GM18868 (cell line): Measurements from ENCODE around the gene LRRC7.
A peak's percentile ranks its signal among the peaks of the same experiment; 100 is the strongest.
"Not testable (repeated sequence)": the region's sequence is repeated elsewhere in the genome, so short reads cannot be mapped to it uniquely, and the experiment has no call there.

Experiments
- ATAC-seq: cut with Tn5 transposase; IDR thresholded peaks from one replicate; pipeline ENCODE4 v1.9.1; 2021; ENCODE audit warnings: mild to moderate bottlenecking, moderate library complexity; ENCODE audit not compliant: unreplicated experiment

LRRC7 gene

GRCh38 chr1:69693921-69694675 is 126.4 kb downstream of the LRRC7 start:
- ATAC-seq: no peak

DNA sequence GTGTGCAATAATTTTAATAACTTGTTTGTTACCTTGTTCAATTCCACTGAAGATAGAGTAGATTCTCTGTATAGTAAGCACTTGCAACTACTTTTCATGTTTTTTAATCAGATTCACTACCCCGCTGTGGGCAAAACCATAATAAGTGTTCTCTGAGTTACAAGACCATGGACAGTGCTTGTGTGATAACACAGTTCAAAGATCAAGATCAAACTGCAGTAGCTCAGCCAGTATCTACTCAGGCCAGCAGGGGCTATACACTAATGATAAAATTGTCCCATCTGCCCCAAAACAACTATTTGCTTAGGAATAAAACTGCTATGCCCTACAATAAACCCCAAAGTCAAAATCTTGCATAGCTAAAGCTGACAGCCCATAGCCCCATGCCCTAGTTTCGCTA is 129.6 kb downstream of the LRRC7 start:
- no peak for ATAC-seq

- peak; percentile 74 for ATAC-seq
Measured at GRCh38 chr1:69700770-69701169, 133.0 kb downstream of the LRRC7 start.

GRCh38 chr1:69702085-69702484 is 134.4 kb downstream of the LRRC7 start:
- no peak for ATAC-seq

DNA sequence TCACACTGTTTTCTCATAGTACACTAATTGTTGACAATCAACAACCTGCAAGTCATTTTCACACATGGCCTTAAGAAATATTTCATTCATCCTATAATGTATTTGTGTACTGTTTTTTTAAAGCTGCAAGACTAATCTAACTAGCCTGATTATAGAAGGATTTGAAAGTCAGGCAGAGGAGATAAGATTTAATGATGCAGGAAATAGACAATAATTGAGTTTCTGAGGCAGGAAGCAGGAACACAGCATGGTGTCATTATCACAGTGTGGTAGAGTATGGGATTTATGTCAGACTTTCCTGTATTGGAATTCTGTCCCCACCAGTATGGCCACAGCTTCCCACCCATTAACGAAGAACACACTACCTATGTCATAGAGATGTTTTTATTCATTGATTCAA is 138.8 kb downstream of the LRRC7 start:
- ATAC-seq: no peak

DNA sequence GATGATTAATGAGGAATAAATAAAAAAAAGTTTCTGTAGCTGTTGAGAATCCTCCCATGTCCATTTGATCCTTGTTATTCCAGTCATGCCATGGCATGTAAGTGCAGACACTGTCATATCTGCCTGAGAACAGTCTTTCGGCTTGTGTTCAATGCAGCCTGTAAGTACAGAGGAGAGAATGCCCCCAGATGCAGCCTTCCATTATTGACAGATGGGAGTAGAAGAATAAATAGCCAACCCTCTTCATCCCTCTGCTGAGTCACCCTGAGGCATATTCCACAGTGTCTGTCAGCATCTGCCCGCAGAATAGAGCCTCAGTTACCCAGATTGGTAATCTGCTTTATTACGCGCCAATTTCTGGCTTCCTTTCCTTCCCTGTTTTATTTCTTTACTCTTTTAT is 139.4 kb downstream of the LRRC7 start:
- ATAC-seq: no peak

DNA sequence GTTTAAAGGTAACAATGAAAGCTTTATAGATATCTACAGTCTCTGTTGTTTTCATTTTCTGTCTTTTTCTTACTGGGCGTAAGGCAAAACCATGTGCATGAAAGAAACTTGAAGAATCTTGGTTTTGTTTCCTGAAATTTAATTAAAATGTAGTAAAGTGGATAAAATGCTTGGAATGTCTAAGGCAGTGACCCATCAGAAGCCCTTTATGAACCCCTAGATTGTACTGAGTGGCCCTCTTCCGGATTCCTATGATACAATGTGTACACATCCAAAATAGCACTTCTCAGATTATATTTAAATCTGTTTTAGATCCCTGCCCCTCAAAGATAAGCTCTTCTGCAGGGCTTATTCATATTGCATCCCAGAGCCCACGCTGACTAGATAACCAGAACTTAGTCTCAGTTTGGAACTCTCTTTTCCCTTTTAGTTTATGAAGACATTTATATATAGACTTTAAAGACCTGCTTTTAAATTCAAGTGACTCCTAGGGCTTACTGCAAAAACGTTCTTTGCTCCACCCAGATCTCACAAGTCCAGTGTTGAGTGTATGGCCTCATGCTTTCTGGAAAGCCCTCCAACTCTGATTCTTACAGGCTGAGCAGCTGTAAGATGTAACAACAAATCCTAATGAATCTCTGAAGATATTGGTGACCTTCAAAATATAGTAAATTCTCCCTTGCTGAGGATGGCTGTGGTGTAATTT is 142.9 kb downstream of the LRRC7 start:
- ATAC-seq: no peak

GRCh38 chr1:69711190-69711930 is 143.6 kb downstream of the LRRC7 start:
- no peak for ATAC-seq

- ATAC-seq: not testable (repeated sequence)
Measured at GRCh38 chr1:69717834-69718233, 150.1 kb downstream of the LRRC7 start.

DNA sequence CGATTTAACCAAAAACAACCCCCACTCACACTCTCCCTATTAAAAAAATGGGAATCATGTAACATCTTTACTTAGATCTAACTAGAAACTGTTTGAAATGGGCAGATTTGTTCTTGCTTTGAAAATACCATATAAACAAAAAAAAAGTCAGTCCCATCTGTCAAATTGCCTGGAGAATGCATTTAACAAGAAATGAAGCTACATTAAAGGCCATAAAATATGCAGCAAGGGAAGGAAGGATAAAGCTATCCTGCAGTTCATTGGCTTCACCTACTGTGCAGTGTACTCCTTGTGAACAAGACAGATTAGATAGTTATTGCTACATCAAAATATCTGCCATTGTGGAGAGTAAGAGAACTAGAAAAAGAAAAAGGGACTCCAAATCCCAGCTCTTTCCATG is 160.5 kb downstream of the LRRC7 start:
- no peak for ATAC-seq

DNA sequence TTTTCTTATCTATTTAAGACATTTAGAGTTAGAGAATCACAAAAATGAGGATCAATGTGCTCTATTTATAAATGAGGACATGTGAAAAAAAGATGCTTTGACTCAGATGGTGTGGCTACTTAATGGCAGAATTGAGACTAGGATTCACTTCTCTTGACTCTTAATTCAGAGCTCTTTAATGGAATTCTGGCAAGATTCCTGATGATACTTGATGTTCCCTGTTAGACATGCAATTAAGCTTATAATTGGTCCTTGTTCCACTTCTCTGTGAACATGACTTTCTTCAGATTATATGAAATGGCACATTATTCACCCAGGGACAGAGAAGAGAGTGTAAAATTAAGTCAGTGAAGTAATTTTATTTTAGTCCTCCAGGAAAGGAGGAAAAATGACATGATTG is 165.3 kb downstream of the LRRC7 start:
- no peak for ATAC-seq

GRCh38 chr1:69737527-69738185 is 169.9 kb downstream of the LRRC7 start:
- peak; percentile 87 for ATAC-seq

DNA sequence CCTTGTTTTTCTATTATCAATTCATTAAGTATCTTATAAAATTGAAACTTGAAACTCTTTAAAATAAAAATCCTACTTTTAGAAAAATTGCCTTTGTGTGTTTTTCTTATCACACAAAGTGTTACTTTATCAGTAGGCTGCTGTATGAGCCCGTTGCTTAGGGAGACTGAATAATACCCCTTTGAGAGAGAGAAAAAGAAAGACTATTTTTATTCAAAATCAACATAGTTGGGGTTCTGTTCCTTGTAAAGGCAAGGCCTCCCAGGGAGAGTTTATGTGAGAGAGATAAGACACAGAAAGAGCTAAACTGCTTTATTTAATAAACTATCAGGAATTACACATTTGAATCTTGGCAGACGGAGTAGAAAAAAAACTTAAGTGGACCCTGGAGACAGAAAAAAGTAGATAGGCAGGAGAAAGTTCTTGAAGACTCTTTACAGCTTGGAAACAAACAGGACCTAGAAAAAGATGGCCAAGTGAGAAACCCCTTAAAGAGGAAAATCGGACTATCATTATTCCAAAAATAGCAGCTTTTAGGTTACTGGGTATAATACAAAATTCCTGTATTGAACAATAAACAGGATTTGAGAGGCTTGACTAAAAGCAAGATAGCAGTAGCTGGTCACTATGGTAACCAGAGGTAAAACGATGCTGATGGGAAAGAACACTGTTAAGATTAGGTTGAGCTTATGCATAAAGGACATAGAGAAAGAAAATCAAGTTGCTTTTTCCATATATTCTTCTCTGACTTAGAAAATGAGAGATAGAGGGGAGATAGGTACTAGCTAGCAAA is 170.9 kb downstream of the LRRC7 start:
- ATAC-seq: no peak

DNA sequence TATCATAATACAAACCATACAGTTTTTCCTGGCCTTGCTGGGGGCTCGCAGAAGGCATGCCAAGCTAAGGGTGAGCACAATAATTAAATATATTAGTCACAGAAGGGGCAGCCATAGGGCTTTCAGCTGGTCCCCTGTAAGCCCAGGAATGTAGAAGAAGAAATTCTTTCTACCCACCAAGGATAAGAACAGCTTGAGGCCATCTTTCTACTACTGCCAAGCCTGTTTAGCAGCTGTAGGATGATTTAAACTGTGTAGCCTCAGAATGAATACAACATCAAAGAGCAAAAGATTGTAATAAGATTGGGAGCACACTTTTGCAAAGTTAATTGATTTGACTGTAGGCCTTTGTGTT is 171.5 kb downstream of the LRRC7 start:
- ATAC-seq: no peak

- no peak for ATAC-seq
Measured at GRCh38 chr1:69743146-69743545, 175.4 kb downstream of the LRRC7 start.

DNA sequence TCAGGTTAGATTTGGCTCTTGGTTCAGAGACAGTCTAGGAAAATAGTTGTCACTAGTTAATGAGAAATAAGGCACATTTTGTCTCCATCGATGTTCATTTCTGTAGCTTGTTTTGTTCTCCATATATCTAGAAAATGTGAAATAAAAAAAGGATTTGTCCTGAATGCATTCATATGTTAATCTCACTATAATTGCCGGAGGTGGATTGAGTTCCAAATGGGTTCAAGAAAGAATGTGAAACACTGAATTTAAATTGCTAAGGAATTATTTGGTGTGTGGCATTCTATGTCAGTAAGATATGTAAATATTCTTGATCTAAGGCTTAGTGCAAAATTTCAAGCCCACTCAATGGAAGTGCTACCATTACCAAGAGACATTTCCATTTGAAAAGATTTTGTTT is 176.7 kb downstream of the LRRC7 start:
- no peak for ATAC-seq

DNA sequence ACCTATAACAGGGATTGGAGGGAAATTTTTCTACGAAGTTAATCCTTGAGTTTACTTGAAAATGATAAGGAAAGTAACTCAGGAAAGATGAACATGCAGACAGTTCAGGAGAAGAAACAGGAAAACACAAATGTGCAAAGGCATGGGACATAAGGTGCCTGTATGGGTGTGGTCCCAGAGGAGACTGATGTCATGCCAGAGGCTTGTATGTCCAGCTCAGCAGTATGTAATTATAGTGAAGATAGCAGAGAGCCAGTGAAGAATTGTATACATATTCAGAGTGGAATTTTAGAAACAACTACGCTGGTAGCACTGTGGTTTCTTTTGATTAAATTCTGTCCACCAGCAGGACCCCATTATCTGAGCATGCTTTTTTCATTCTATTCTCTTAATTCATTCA is 179.5 kb downstream of the LRRC7 start:
- no peak for ATAC-seq

- ATAC-seq: no peak
Measured at GRCh38 chr1:69750638-69751037, 182.9 kb downstream of the LRRC7 start.

DNA sequence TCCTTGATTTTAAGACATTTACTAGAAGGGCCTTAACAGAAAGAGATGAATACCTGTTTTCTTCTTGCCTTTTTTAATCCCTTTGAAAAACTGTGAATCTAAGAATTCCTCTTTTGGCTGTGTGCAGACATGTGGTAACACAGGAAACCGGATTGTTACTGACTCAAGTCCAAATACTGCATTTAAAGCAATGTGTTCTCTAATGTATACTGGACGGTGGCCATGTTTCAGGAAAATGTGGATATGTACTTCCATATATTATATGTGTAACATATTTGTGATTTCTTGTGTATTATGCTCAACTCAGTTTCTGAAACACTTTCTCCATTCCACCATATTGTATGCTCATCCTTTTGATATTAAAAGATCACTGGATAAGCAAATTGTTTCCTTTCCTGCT is 185.1 kb downstream of the LRRC7 start:
- ATAC-seq: no peak

- no peak for ATAC-seq
Measured at GRCh38 chr1:69754521-69754920, 186.8 kb downstream of the LRRC7 start.

GRCh38 chr1:69755647-69756046 is 187.9 kb downstream of the LRRC7 start:
- ATAC-seq: no peak
